Fibroblast of villous mesenchyme (primary cell): ENCODE results near the gene RHEX. TPM values are rescaled to one million over a fixed set of nuclear protein-coding genes. Genes with fewer than 3 reads are reported as not detected.

Experiments
- DNase-seq: peaks from one replicate; pipeline ENCODE4 v3.0.0-alpha.2; 2010; ENCODE audit warnings: low read depth
- H3K4me3 ChIP-seq: 2 replicates; pipeline ENCODE4 v1.5.1; 2011; ENCODE audit warnings: low read depth, mild to moderate bottlenecking, low read length
- total RNA-seq: library from RNA; depleted of rRNA; stranded (reverse); fragments of >200 nt; gene quantifications from 2 replicates; pipeline ENCODE4 v1.2.3, GENCODE V29; 2012
- TF ChIP-seq, protein P1 (sequence below): IDR thresholded peaks from 2 replicates; pipeline ENCODE4 v1.5.1; 2012; ENCODE audit warnings: low read depth, mild to moderate bottlenecking, low read length; ENCODE audit not compliant: insufficient read depth

RHEX gene
- total RNA-seq, 1 donor: not detected

DNA sequence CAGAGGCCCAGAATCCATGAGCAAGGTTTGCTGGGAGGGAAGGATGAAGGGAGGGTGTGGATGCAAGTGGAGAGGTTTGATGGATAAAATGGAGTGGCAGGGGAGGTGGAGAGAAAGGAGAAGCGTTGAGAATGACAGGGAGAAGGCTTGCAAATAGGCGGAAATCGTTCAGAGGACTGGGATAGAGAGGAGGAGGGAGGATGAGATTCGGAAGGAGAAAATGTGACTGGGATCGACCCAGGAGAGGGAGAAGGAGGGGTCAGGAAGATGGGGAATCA, 63.8 kb downstream of the RHEX start:
- no peak for DNase-seq
- TF ChIP-seq, protein P1, sequence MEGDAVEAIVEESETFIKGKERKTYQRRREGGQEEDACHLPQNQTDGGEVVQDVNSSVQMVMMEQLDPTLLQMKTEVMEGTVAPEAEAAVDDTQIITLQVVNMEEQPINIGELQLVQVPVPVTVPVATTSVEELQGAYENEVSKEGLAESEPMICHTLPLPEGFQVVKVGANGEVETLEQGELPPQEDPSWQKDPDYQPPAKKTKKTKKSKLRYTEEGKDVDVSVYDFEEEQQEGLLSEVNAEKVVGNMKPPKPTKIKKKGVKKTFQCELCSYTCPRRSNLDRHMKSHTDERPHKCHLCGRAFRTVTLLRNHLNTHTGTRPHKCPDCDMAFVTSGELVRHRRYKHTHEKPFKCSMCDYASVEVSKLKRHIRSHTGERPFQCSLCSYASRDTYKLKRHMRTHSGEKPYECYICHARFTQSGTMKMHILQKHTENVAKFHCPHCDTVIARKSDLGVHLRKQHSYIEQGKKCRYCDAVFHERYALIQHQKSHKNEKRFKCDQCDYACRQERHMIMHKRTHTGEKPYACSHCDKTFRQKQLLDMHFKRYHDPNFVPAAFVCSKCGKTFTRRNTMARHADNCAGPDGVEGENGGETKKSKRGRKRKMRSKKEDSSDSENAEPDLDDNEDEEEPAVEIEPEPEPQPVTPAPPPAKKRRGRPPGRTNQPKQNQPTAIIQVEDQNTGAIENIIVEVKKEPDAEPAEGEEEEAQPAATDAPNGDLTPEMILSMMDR: no peak
- no peak overlapping the region for H3K4me3 ChIP-seq

DNA sequence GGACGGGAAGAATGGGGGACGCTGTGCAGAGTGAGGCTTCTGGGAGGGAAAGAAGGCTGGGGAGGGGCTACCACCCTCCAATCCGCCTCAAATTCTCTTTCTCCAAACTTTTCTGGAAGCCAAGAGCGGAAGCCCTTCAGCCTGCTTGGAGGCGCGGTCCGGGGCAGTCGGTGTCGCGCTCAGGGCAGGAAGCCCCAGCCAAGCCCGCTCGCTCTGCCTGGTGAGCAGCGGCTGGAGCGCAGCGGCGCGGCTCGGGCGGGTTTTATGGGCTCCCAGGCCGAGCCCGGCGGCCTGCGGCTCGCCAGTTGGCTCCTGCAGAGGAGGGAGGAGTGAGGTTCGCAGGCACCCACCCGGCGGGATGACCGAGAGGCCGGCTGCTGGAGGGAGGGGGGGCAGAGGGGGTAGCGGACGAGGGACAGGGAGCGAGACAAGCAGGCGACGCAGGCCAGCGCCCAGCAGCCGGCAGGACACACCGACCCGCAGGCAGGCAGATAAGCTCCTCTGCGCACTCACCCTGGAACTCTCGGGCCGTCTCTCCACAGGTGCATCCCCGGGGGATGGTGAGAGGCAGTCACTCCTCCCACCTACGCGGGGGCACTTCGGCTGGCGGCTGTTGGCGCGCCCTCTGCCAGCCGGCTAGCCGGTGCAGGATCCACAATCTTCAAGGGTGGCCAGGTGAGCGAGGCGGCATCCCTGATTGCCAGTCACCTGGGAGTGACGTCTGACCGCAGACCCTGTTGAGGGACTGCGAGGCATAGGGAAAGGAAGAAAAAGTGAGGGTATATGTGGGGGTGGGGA, 64.4 kb downstream of the RHEX start, which contains the start of gene AVPR1B:
Gene AVPR1B (minus strand): TSS at position 238 of the 798 bp plus-strand sequence. CDS start 498 bp downstream, outside the sequence.
- DNase-seq: peak; percentile 18
- peak within 1 kb of the TSS; percentile 9 for H3K4me3 ChIP-seq
- TF ChIP-seq, protein P1: no peak

- no peak for DNase-seq
- H3K4me3 ChIP-seq: no peak overlapping the region
- TF ChIP-seq, protein P1: no peak
Measured at GRCh38 chr1:206120406-206120805, 67.4 kb downstream of the RHEX start.

DNA sequence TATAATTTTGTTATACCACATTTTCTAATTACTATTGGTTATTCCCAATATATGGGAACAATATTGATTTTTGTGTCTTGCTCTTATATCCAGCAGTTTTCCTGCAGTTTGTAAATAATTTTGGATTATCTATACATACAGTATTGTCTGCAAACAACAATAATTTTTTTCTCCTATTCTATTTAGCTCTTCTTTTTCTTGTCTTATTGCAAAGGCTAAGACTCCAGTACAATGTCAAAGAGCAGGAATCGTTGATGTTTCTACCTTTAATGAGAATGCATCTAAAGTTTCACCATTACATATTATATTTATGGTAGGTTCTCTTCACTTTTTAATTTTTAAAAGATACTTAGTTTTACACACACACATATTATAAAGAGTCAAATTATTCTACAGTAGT, 68.3 kb downstream of the RHEX start:
- no peak for DNase-seq
- TF ChIP-seq, protein P1: no peak
- H3K4me3 ChIP-seq: no peak overlapping the region

GRCh38 chr1:206122686-206123085, 69.7 kb downstream of the RHEX start:
- TF ChIP-seq, protein P1: no peak
- no peak overlapping the region for H3K4me3 ChIP-seq
- no peak for DNase-seq

GRCh38 chr1:206125346-206125745, 72.4 kb downstream of the RHEX start:
- TF ChIP-seq, protein P1: no peak
- no peak for DNase-seq
- H3K4me3 ChIP-seq: no peak overlapping the region

DNA sequence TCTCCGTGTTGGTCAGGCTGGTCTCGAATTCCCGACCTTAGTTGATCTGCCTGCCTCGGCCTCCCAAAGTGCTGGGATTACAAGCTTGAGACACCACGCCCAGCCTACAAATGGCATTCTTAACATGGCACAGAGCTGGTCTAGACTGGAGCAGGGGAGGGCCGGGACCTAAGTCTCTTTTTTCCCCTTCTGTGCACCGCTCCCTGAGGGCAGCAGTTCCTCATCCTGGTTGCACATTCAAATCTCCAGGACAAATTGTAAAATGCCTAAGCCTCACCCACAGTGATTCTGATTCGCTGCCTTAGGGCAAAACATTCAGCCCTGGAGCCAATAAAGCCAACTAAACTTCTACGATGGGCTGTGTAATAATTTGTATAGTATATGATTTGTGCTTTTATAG, 74.4 kb downstream of the RHEX start:
- TF ChIP-seq, protein P1: no peak
- DNase-seq: no peak
- no peak overlapping the region for H3K4me3 ChIP-seq
